Neural cell (in vitro differentiated cells): ENCODE measurements around the gene C2CD3. TPM values are rescaled to one million over a fixed set of nuclear protein-coding genes. Genes with fewer than 3 reads are reported as not detected.

Experiments
- H2AFZ ChIP-seq: fragments of 200-600, 300-800 bp; sonication (generic), shearing (Covaris generic); 2 replicates; pipeline ENCODE4 v1.6.0; 2014; ENCODE audit warnings: low read depth, mild to moderate bottlenecking, antibody characterized with exemption, low read length, moderate library complexity
- H3F3A ChIP-seq: fragments of 200-600 bp; shearing (Covaris generic); 2 replicates; pipeline ENCODE4 v1.6.1; 2016; ENCODE audit warnings: mild to moderate bottlenecking, moderate library complexity, mixed read lengths, antibody characterized with exemption, low read length; ENCODE audit not compliant: insufficient read depth, poor library complexity, severe bottlenecking
- H3K27ac ChIP-seq: fragments of 200-600, 300-800 bp; sonication (generic), shearing (Covaris generic); 2 replicates; pipeline ENCODE4 v1.5.1; 2014; ENCODE audit warnings: mild to moderate bottlenecking, low read length, moderate library complexity
- H3K27me3 ChIP-seq: fragments of 300-800, 200-600 bp; sonication (generic), shearing (Covaris generic); 2 replicates; pipeline ENCODE4 v1.6.0; 2014; ENCODE audit warnings: mild to moderate bottlenecking, low read depth, low read length, moderate library complexity; ENCODE audit not compliant: insufficient read depth
- H3K36me3 ChIP-seq: fragments of 300-800, 200-600 bp; sonication (generic), shearing (Covaris generic); 2 replicates; pipeline ENCODE4 v1.5.1; 2014; ENCODE audit warnings: mild to moderate bottlenecking, antibody characterized with exemption, low read length, moderate library complexity; ENCODE audit not compliant: insufficient read depth
- H3K4me2 ChIP-seq: fragments of 300-800, 200-600 bp; sonication (generic), shearing (Covaris generic); 2 replicates; pipeline ENCODE4 v1.6.0; 2014; ENCODE audit warnings: mild to moderate bottlenecking, low read length
- H3K4me3 ChIP-seq: fragments of 300-800, 200-600 bp; sonication (generic), shearing (Covaris generic); 2 replicates; pipeline ENCODE4 v1.5.1; 2014; ENCODE audit warnings: mild to moderate bottlenecking, low read length, moderate library complexity
- H3K79me2 ChIP-seq: fragments of 200-600 bp; shearing (Covaris generic); replicated peaks from 2 replicates; pipeline ENCODE4 v1.6.0; 2014; ENCODE audit warnings: mild to moderate bottlenecking, low read length, moderate library complexity; ENCODE audit not compliant: insufficient read depth
- H3K9ac ChIP-seq: fragments of 300-800, 200-600 bp; sonication (generic), shearing (Covaris generic); 2 replicates; pipeline ENCODE4 v1.6.1; 2016; ENCODE audit warnings: mild to moderate bottlenecking, low read length, mixed read lengths
- H3K9me2 ChIP-seq: fragments of 200-600 bp; shearing (Covaris generic); 2 replicates; pipeline ENCODE4 v1.6.1; 2016; ENCODE audit warnings: mild to moderate bottlenecking, low read length, mixed read lengths; ENCODE audit not compliant: insufficient read depth
- H3K9me3 ChIP-seq: fragments of 200-600, 300-800 bp; sonication (generic), shearing (Covaris generic); 2 replicates; pipeline ENCODE4 v1.6.1; 2016; ENCODE audit warnings: mild to moderate bottlenecking, mixed run types, low read length, moderate library complexity, mixed read lengths
- H4K20me1 ChIP-seq: fragments of 200-600 bp; shearing (Covaris generic); 2 replicates; pipeline ENCODE4 v1.6.1; 2016; ENCODE audit warnings: mild to moderate bottlenecking, mixed run types; ENCODE audit not compliant: insufficient read depth
- CTCF ChIP-seq: fragments of 450-650 bp; IDR thresholded peaks from 2 replicates; pipeline ENCODE4 v1.5.1; 2014; ENCODE audit warnings: antibody characterized with exemption, mild to moderate bottlenecking, moderate library complexity; ENCODE audit not compliant: poor library complexity, severe bottlenecking
- EP300 ChIP-seq: fragments of 450-650 bp; conservative IDR thresholded peaks from 2 replicates; pipeline ENCODE4 v1.6.1; 2014; ENCODE audit warnings: antibody characterized with exemption, mild to moderate bottlenecking, moderate library complexity; ENCODE audit not compliant: poor library complexity, severe bottlenecking
- EZH2 ChIP-seq: fragments of 200-600, 300-800 bp; shearing (Covaris generic), sonication (generic); IDR thresholded peaks from 2 replicates; pipeline ENCODE4 v1.6.1; 2014; ENCODE audit warnings: antibody characterized with exemption, low read length, borderline replicate concordance, mild to moderate bottlenecking; ENCODE audit not compliant: insufficient read depth, poor library complexity, severe bottlenecking
- MXI1 ChIP-seq: fragments of 450-650 bp; conservative IDR thresholded peaks from 2 replicates; pipeline ENCODE4 v1.6.1; 2014; ENCODE audit warnings: antibody characterized with exemption, mild to moderate bottlenecking; ENCODE audit not compliant: poor library complexity, severe bottlenecking
- POLR2AphosphoS5 ChIP-seq: IDR thresholded peaks from 2 replicates; pipeline ENCODE4 v1.6.1; 2012
- RAD21 ChIP-seq: fragments of 450-650 bp; conservative IDR thresholded peaks from 2 replicates; pipeline ENCODE4 v1.6.1; 2014; ENCODE audit warnings: antibody characterized with exemption, mild to moderate bottlenecking, moderate library complexity
- REST ChIP-seq: IDR thresholded peaks from 2 replicates; pipeline ENCODE4 v1.6.1; 2012; ENCODE audit warnings: borderline replicate concordance
- SMC3 ChIP-seq: fragments of 450-650 bp; conservative IDR thresholded peaks from 2 replicates; pipeline ENCODE4 v1.6.1; 2014; ENCODE audit warnings: antibody characterized with exemption, mild to moderate bottlenecking, moderate library complexity; ENCODE audit not compliant: poor library complexity
- TAF1 ChIP-seq: IDR thresholded peaks from 2 replicates; pipeline ENCODE4 v1.6.1; 2012; ENCODE audit warnings: low read depth
- polyA plus RNA-seq: library from polyadenylated mRNA; depleted of rRNA; stranded (reverse); fragments of >200 nt; gene quantifications from 2 replicates; pipeline ENCODE4 v1.2.3, GENCODE V29; 2014

The C2CD3 gene
- polyA plus RNA-seq, 1 donor from 2014 or later = 13.2 TPM

- H3K27me3 ChIP-seq = no peaks in the 10 kb centered on the region
- TF ChIP-seq EZH2 (no peak), CTCF (no peak), TAF1 (no peak), REST (no peak), SMC3 (no peak), RAD21 (no peak), MXI1 (no peak), EP300 (no peak), POLR2AphosphoS5 (no peak)
- H3F3A ChIP-seq = no peaks in the 10 kb centered on the region
- H3K36me3 ChIP-seq = no peaks in the 10 kb centered on the region
- H3K9me2 ChIP-seq = no peaks in the 10 kb centered on the region
- no peaks in the 10 kb centered on the region for H3K79me2 ChIP-seq
- H2AFZ ChIP-seq = no peak overlapping the region
- H3K4me2 ChIP-seq = no peak overlapping the region
- no peak overlapping the region for H3K9ac ChIP-seq
- H3K9me3 ChIP-seq = no peaks in the 10 kb centered on the region
- H3K27ac ChIP-seq = no peak overlapping the region
- no peaks in the 10 kb centered on the region for H4K20me1 ChIP-seq
- H3K4me3 ChIP-seq = no peak overlapping the region
Measured at GRCh38 chr11:74022546-74022945, 148.3 kb downstream of the C2CD3 start.

GRCh38 chr11:74021998-74022397 is 148.8 kb downstream of the C2CD3 start:
- H3K27me3 ChIP-seq = no peaks in the 10 kb centered on the region
- no peak for TF ChIP-seq CTCF
- TF ChIP-seq REST = no peak
- no peak for TF ChIP-seq POLR2AphosphoS5
- no peak for TF ChIP-seq EP300
- TF ChIP-seq EZH2 = no peak
- no peak for TF ChIP-seq MXI1
- H3F3A ChIP-seq = no peaks in the 10 kb centered on the region
- H3K27ac ChIP-seq = no peak overlapping the region
- no peaks in the 10 kb centered on the region for H3K79me2 ChIP-seq
- H4K20me1 ChIP-seq = no peaks in the 10 kb centered on the region
- no peaks in the 10 kb centered on the region for H3K36me3 ChIP-seq
- H3K4me3 ChIP-seq = no peak overlapping the region
- no peak overlapping the region for H3K9ac ChIP-seq
- no peaks in the 10 kb centered on the region for H3K9me2 ChIP-seq
- H3K4me2 ChIP-seq = no peak overlapping the region
- no peak overlapping the region for H2AFZ ChIP-seq
- no peaks in the 10 kb centered on the region for H3K9me3 ChIP-seq
